K562 treated with DMSO at 1 percent for 4 hours (cell line): Measurements from ENCODE around the gene PRDM4. TPM values are rescaled to one million over a fixed set of nuclear protein-coding genes. Genes with fewer than 3 reads are reported as not detected.

Source experiments
- total RNA-seq: library from RNA; unstranded; fragments of 300-600 nt; gene quantifications from 2 replicates; pipeline ENCODE4 v1.2.3, GENCODE V29; 2022; ENCODE audit not compliant: insufficient read depth

PRDM4 gene, protein sequence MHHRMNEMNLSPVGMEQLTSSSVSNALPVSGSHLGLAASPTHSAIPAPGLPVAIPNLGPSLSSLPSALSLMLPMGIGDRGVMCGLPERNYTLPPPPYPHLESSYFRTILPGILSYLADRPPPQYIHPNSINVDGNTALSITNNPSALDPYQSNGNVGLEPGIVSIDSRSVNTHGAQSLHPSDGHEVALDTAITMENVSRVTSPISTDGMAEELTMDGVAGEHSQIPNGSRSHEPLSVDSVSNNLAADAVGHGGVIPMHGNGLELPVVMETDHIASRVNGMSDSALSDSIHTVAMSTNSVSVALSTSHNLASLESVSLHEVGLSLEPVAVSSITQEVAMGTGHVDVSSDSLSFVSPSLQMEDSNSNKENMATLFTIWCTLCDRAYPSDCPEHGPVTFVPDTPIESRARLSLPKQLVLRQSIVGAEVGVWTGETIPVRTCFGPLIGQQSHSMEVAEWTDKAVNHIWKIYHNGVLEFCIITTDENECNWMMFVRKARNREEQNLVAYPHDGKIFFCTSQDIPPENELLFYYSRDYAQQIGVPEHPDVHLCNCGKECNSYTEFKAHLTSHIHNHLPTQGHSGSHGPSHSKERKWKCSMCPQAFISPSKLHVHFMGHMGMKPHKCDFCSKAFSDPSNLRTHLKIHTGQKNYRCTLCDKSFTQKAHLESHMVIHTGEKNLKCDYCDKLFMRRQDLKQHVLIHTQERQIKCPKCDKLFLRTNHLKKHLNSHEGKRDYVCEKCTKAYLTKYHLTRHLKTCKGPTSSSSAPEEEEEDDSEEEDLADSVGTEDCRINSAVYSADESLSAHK
- total RNA-seq = 13.4 and 20.8 TPM in 2 replicates

DNA sequence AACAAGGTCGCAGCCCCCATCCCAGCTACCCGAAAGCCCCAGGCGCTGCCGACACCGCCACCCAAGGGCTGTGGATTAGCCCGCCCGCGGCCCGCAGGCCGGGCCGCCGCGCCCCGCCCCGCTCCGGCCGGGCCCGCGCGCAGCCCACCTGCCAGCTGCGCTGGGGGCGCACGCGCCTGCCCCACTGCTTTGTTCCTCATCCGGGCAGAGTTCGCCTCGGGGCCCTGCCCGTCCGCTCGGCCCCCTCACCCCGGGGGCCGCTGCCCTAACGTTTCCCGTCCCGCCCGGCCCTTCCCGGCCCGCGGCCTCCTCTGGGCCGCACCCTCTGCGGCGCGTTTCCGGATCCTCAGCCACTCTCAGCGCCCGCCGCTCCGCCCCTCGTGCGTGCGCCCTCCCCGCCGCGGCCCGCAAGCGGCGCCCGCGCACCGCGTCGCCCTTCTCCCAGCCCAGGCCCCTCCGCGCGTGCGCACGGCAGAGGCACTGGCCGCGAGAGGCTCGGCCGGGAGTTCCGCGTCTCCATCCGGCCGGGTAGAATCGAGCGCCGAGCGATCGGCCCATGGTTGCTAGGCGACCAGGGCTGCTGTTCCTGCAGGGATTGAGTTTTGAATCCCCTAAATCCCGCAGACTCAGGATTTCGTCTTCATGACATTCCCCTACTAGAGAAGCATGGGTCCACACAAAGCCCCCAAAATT lies at the start of gene PRDM4:
Gene PRDM4, minus strand, starts transcription at position 329 of the 693 bp plus-strand sequence. CDS start 622 bp downstream, outside the sequence.

DNA sequence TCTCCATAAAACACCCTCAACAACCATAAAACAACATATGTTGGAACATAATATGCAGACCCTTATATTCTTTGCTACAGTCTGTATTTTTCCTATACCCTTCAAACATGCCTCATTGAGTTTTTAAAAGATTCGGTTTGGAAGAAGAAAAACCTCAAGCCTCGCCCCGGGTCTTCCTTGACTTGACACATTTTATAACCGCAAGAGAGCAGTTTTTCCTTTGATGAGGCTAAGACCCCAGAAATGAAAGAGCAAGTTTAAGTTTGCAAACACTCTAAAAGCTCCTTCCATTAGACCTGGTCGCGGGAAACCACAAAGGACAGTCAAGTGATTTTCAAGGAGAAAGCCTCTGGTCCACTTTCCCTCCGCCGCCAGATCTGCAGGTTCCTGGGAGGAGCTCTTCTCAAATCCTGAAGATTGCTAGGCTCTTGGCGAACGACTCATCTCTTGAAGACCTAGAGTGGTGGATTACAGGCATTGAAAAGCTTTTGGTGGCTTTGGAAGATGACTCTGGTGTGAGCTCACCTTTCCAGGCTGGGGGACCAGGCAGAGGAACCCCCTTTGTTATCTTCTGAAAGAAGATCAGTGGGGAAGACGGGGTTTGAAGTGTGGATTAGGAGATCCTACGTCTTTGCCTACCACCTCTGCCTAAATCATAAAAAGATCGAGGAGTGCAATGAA lies 13.6 kb upstream of the PRDM4 start, which contains the start of gene ASCL4:
Gene ASCL4, plus strand, starts transcription at position 356 of the 681 bp plus-strand sequence. CDS start 515 bp downstream, outside the sequence.

DNA sequence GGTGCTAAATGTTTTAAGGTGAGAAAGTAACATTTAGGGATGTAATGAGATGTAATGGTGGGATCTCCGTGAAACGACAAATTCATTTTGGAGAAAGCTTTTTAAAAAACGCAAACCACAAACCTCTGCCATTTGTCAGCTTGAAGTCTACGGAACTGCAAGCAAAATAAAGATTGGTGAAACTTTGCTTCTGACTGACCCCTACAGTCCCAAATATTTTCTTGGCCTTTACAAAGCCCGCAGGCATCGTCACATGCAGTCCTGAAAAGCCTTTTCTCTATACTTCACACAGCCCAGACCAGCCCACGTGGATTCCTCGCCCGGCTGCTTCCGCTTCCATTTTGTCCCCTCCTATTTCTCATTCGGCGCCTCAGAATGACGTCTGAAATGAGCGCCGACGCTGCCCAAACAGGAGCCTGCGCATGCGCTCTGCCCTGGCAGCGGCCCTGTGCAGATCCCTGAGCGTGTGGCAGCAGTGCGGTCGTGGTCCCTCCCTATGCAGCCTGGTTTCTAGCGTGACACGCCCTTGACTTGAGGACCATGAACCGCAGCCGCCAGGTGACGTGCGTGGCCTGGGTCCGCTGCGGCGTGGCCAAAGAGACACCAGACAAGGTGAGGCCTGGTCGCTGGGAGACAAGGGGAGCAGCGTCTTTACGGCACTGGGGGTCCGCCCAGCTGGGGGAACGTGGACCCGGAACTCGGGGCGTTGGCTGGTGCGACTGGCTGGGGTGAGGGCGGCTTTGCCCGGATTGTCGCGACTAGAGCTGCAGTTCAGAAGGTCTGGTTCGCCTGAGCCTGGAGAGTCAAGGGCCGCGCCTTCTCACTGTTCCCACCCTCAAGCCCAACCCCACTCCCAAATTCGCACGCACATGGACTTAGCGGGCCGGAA lies 75.3 kb downstream of the PRDM4 start, which contains the start of gene PWP1:
Gene PWP1, plus strand, starts transcription at position 440 of the 889 bp plus-strand sequence. Its CDS starts 101 bp downstream, at position 541.

Other genes starting within 250 kb of the PRDM4 start
- gene PWP1, start 75.3 kb downstream of the PRDM4 start, total RNA-seq = 21.8 and 23.6 TPM in 2 replicates
- not detected in 2 replicates for gene ASCL4, start 13.6 kb upstream of the PRDM4 start, total RNA-seq